Measurements from ENCODE around the gene KCTD20. TPM values are rescaled to one million over a fixed set of nuclear protein-coding genes. Genes with fewer than 3 reads are reported as not detected.

The KCTD20 gene
- total and polyA plus RNA-seq, 10 of the 15 experiments (the other 5 are each of a cell fraction or from before 2014, with no cell fraction given): 18.1 to 77.0 (median 50.5) TPM

DNA sequence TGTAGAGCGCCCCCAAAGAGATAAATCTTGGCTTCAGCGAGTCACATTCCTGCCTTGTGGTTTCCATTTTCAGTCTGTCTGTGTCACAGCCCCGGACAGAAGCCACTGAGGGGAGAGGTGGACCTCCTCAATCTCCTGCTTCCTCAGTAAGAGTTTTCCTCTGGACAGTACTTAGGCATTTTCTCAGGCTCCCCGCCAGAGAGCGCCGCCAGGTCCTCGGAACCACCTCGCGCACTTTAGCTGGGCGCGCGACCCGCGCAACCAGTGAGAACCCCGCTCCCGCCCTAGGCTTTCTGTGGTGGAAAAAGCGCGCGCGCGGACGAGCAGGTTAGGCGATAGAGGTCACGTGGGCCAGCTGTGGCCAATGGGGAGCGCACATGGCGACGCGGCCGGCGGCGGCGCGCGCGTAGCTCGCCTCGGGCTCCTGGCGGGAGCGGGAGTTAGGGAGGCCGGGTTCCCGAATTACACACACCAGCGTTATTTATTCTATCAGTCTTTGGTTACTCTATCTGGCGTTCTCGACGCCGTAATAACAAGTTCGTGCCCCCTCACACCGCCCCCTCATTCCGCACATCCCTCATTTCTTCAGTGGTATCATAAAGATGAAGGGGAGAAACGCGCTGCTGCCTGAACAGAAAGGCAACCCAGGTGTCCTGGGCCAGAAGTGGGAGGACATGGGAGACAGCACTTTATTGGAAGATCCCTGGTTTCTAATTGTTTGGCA lies 19.5 kb upstream of the KCTD20 start:
- H3K27me3 ChIP-seq (replicated peaks in 1 of 2; ENCODE audit: control insufficient read depth in 2 of 2, insufficient read depth in 2 of 2, low read length in 1 of 2): no peaks in the 10 kb centered on the region
- H3K9ac ChIP-seq (ENCODE audit: control insufficient read depth, insufficient read depth, low read length): peak overlapping the region; percentile 81
- no peaks in the 10 kb centered on the region for H3K36me3 ChIP-seq (ENCODE audit: control insufficient read depth in 2 of 2, insufficient read depth in 2 of 2, low read length in 1 of 2)
- peak overlapping the region; percentile 69 for H3K4me3 ChIP-seq
- ChIA-PET POLR2A (interaction anchor here (0.6 to 1.8 kb wide), 11 partner anchors 9 to 341 kb away, joined by 3 to 10 read pairs (median 4); no protein-coding TSS in a partner anchor), RAD21 (ENCODE audit: unreplicated experiment) (interaction anchor here (0.7 to 2.2 kb wide), 24 partner anchors 8 to 345 kb away, joined by 3 to 16 read pairs (median 4); partner anchors contain the start of gene KCTD20), SMC1A (ENCODE audit: uncharacterized antibody, unreplicated experiment) (interaction anchor here (0.7 to 1.9 kb wide), 15 partner anchors 9 to 261 kb away, joined by 3 to 8 read pairs (median 4); no protein-coding TSS in a partner anchor), CTCF (interaction anchor here (0.6 to 3.8 kb wide), 35 partner anchors 9 to 359 kb away, joined by 3 to 24 read pairs (median 4); partner anchors contain the start of genes KCTD20 and PXT1)
- in situ Hi-C loops (cut with MboI) (no loop called here), intact Hi-C loops (cut with micrococcal nuclease; ENCODE audit: unreplicated experiment) (loop anchor here (1.0 to 5.0 kb wide), 5 partner anchors 18 to 336 kb away; partner anchors contain the start of gene SRSF3)
- BruUV-seq (replicated peaks): no TSS peak
- 1% methylated on average over 51 of the region's 51 CpGs for WGBS (ENCODE audit: insufficient coverage, insufficient replicate concordance, low lambda C conversion rate, missing lambda C conversion rate)
- no peaks in the 10 kb centered on the region for H3K79me2 ChIP-seq (ENCODE audit: control insufficient read depth, insufficient read depth, low read length)
- H3K27ac ChIP-seq (ENCODE audit: control insufficient read depth, insufficient read depth): peak overlapping the region; percentile 82
- DNase-seq (ENCODE audit: low read depth, low spot score) (peak; percentile 85), FAIRE-seq (peak; percentile 92), ATAC-seq (peak; percentile 98)
- H3K4me2 ChIP-seq (ENCODE audit: control insufficient read depth, insufficient read depth): peak overlapping the region; percentile 99
- H2AFZ ChIP-seq (ENCODE audit: control insufficient read depth, low read depth, low read length): peak overlapping the region; percentile 96
- H3K9me3 ChIP-seq (replicated peaks; ENCODE audit: control insufficient read depth, insufficient read depth, low read length): no peaks in the 10 kb centered on the region
- H4K20me1 ChIP-seq (ENCODE audit: control insufficient read depth, insufficient read depth): no peaks in the 10 kb centered on the region
- peaks cover 8% of the 10 kb centered on the region for H3K4me1 ChIP-seq (ENCODE audit: control insufficient read depth, insufficient read depth, low read length)
- TF ChIP-seq, protein P1, sequence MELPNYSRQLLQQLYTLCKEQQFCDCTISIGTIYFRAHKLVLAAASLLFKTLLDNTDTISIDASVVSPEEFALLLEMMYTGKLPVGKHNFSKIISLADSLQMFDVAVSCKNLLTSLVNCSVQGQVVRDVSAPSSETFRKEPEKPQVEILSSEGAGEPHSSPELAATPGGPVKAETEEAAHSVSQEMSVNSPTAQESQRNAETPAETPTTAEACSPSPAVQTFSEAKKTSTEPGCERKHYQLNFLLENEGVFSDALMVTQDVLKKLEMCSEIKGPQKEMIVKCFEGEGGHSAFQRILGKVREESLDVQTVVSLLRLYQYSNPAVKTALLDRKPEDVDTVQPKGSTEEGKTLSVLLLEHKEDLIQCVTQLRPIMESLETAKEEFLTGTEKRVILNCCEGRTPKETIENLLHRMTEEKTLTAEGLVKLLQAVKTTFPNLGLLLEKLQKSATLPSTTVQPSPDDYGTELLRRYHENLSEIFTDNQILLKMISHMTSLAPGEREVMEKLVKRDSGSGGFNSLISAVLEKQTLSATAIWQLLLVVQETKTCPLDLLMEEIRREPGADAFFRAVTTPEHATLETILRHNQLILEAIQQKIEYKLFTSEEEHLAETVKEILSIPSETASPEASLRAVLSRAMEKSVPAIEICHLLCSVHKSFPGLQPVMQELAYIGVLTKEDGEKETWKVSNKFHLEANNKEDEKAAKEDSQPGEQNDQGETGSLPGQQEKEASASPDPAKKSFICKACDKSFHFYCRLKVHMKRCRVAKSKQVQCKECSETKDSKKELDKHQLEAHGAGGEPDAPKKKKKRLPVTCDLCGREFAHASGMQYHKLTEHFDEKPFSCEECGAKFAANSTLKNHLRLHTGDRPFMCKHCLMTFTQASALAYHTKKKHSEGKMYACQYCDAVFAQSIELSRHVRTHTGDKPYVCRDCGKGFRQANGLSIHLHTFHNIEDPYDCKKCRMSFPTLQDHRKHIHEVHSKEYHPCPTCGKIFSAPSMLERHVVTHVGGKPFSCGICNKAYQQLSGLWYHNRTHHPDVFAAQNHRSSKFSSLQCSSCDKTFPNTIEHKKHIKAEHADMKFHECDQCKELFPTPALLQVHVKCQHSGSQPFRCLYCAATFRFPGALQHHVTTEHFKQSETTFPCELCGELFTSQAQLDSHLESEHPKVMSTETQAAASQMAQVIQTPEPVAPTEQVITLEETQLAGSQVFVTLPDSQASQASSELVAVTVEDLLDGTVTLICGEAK (IDR thresholded peaks at IDR 0.05; ENCODE audit: borderline replicate concordance): no peak
- no peak for TF ChIP-seq TCF7 (IDR thresholded peaks at IDR 0.05; ENCODE audit: borderline replicate concordance)
- 0 out of 2 replicates have a peak, but pooled peaks have one; percentile 64 for TF ChIP-seq SMAD5 (IDR thresholded peaks at IDR 0.05; ENCODE audit: low read depth)
- TF ChIP-seq, protein P2, sequence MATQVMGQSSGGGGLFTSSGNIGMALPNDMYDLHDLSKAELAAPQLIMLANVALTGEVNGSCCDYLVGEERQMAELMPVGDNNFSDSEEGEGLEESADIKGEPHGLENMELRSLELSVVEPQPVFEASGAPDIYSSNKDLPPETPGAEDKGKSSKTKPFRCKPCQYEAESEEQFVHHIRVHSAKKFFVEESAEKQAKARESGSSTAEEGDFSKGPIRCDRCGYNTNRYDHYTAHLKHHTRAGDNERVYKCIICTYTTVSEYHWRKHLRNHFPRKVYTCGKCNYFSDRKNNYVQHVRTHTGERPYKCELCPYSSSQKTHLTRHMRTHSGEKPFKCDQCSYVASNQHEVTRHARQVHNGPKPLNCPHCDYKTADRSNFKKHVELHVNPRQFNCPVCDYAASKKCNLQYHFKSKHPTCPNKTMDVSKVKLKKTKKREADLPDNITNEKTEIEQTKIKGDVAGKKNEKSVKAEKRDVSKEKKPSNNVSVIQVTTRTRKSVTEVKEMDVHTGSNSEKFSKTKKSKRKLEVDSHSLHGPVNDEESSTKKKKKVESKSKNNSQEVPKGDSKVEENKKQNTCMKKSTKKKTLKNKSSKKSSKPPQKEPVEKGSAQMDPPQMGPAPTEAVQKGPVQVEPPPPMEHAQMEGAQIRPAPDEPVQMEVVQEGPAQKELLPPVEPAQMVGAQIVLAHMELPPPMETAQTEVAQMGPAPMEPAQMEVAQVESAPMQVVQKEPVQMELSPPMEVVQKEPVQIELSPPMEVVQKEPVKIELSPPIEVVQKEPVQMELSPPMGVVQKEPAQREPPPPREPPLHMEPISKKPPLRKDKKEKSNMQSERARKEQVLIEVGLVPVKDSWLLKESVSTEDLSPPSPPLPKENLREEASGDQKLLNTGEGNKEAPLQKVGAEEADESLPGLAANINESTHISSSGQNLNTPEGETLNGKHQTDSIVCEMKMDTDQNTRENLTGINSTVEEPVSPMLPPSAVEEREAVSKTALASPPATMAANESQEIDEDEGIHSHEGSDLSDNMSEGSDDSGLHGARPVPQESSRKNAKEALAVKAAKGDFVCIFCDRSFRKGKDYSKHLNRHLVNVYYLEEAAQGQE (IDR thresholded peaks at IDR 0.05; ENCODE audit: low read depth, low read length): no peak
- no peak for TF ChIP-seq RBBP5 (conservative IDR thresholded peaks at IDR 0.05)
- peak; percentile 83 for TF ChIP-seq SMC3 (IDR thresholded peaks at IDR 0.05; ENCODE audit: borderline replicate concordance, low read length)
- TF ChIP-seq, protein P3, sequence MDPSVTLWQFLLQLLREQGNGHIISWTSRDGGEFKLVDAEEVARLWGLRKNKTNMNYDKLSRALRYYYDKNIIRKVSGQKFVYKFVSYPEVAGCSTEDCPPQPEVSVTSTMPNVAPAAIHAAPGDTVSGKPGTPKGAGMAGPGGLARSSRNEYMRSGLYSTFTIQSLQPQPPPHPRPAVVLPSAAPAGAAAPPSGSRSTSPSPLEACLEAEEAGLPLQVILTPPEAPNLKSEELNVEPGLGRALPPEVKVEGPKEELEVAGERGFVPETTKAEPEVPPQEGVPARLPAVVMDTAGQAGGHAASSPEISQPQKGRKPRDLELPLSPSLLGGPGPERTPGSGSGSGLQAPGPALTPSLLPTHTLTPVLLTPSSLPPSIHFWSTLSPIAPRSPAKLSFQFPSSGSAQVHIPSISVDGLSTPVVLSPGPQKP (IDR thresholded peaks at IDR 0.05; ENCODE audit: low read depth, low read length): 0 out of 2 replicates have a peak, but pooled peaks have one; percentile 18
- no peak for TF ChIP-seq BMI1 (IDR thresholded peaks at IDR 0.05; ENCODE audit: borderline replicate concordance)
- TF ChIP-seq DPF2 (IDR thresholded peaks at IDR 0.05): no peak
- TF ChIP-seq, protein P4, sequence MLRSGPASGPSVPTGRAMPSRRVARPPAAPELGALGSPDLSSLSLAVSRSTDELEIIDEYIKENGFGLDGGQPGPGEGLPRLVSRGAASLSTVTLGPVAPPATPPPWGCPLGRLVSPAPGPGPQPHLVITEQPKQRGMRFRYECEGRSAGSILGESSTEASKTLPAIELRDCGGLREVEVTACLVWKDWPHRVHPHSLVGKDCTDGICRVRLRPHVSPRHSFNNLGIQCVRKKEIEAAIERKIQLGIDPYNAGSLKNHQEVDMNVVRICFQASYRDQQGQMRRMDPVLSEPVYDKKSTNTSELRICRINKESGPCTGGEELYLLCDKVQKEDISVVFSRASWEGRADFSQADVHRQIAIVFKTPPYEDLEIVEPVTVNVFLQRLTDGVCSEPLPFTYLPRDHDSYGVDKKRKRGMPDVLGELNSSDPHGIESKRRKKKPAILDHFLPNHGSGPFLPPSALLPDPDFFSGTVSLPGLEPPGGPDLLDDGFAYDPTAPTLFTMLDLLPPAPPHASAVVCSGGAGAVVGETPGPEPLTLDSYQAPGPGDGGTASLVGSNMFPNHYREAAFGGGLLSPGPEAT (IDR thresholded peaks at IDR 0.05; ENCODE audit: low read depth): peak; percentile 59; the same call in 1 of the 2 replicates
